NCI-H2107 (cell line): Measurements from ENCODE around the gene PTPRN2.
"Not testable (repeated sequence)": the region's sequence is repeated elsewhere in the genome, so short reads cannot be mapped to it uniquely, and the experiment has no call there.

Source experiments
- DNase-seq: peaks from one replicate; lab custom pipeline; 2025; lab: John Stamatoyannopoulos, UW

Gene PTPRN2

GRCh38 chr7:158516524-158516923 is 71.1 kb downstream of the PTPRN2 start:
- DNase-seq = no peak

GRCh38 chr7:158512869-158513268 is 74.8 kb downstream of the PTPRN2 start:
- no peak for DNase-seq

DNA sequence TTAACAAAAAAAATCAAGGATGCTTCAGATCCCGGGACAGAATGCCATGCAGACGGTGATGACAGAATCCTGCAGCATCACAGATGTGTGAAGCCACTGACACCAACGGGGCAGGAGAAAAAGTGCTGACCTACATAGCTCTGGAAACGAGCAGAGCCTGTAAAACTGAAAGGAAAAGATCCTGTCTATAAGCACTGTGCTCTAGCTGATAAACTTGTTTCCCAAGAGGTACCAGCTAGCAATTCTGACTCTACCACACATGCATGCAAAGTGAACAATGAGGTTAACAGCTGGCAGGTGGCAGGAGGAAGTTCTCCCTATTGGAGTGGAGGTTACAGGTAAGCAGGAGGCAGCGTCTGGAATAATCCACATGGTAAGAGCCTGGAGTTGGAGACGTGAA is 75.6 kb downstream of the PTPRN2 start:
- no peak for DNase-seq

- DNase-seq = no peak
These were observed 78.7 kb downstream of the PTPRN2 start for GRCh38 chr7:158508802-158509385.

GRCh38 chr7:158508321-158508720 is 79.3 kb downstream of the PTPRN2 start:
- peak; percentile 79 for DNase-seq

GRCh38 chr7:158507917-158508316 is 79.7 kb downstream of the PTPRN2 start:
- no peak for DNase-seq

DNA sequence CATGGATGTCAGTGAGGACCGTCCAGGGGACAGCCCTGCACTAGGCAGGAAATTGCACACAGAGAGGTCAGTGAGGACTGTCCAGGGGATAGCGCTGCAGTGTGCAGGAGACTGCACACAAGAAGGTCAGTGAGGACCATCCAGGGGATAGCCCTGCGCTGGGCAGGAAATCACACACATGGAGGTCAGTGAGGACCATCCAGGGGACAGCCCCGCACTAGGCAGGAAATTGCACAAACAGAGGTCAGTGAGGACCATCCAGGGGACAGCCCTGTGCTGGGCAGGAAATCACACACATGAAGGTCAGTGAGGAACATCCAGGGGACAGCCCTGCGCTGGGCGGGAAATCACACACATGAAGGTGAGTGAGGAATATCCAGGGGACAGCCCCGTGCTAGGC is 80.4 kb downstream of the PTPRN2 start:
- not testable (repeated sequence) for DNase-seq

- DNase-seq = no peak
These were observed 81.0 kb downstream of the PTPRN2 start for GRCh38 chr7:158506626-158507025.

- no peak for DNase-seq
These were observed 81.9 kb downstream of the PTPRN2 start for GRCh38 chr7:158505683-158506082.

GRCh38 chr7:158502068-158502750 is 85.4 kb downstream of the PTPRN2 start:
- no peak for DNase-seq

- no peak for DNase-seq
These were observed 86.1 kb downstream of the PTPRN2 start for GRCh38 chr7:158501393-158502067.

DNA sequence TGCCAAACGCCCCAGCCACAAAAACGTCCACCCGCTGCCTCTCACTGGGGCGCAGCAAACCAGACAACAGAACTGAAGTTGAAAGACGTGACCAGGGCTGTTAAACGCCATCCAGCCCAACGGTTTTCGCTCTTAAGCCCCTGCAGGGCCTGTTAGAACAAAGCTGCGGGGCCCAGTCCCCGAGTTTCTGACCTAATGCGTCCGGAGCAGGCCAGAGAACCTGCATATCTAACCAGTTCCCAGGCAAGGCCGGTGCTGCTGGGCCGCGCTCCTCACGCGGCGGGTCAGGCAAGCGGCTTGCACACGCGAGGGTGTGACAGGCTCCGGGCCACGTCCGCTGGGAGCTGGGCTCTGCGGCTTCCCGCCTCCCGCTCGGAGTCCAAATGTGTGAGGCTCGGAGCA is 87.0 kb downstream of the PTPRN2 start:
- DNase-seq = peak; percentile 63

DNA sequence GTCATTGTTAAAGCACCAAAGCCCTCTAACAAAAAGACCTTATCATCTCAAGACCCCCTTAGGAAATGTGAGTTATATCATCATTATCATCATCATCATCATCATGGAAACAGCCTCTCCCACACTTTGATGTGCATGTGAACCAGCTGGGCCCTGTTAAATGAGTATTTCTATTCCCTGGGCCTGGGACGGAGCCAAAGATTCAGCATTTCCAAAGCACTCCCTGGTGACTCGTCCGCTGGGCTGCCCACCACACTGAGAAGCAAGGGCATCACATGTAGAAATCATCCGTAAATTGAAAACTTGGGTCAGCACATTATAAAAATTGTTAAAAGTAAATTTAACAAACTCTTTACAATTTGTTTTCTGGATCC is 88.6 kb downstream of the PTPRN2 start:
- DNase-seq = no peak

DNA sequence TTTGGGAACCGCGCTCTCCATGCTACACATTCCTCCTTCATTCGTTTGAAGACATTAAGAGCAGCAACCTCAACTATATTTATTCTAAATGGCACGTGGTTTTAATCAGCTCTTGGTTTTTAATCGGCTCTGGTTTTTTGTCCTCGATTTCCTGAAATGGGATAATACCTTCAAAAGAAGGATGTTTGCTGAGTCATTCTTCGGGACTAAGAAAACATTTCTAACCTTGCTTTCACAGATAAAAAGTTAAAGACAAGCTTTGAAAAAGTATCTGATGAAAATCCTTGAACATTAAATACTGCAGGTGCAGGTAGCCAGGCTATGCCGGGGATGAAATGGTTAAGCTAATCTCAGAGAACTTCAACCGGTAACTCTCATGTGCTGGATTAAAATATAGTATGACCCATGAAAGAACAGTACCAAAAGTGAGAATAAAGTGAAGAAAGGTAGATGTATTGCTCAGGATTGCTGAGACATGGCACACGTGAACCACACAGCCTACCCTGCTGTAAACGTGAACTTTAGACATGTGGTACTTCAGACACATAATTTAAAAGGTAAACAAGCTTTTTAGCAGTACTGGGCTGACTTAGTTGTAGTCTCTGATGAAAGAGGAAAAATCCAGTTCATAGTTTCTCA is 89.1 kb downstream of the PTPRN2 start:
- no peak for DNase-seq

GRCh38 chr7:158497627-158498026 is 90.0 kb downstream of the PTPRN2 start:
- DNase-seq = no peak

GRCh38 chr7:158495786-158496185 is 91.8 kb downstream of the PTPRN2 start:
- DNase-seq = no peak

DNA sequence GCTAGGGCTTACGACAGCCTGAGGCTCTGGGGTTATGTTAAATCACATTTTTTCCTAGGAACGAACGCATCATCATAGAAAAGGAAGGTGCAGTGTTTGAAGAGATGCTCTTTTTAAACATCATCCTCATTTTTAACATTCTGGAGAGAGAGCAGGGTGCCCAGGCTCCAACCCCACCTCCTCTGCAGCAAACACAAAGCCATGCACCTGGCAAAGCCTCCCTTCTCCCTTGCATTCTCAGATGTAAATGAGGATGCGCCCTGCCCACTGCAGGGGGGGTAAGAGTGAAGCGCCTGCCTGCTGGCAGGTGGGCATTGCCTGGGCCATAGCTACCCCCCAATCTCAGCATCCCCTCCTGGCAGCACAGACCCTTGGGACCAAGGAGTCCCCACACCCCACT is 92.4 kb downstream of the PTPRN2 start:
- DNase-seq = no peak

GRCh38 chr7:158494643-158495042 is 93.0 kb downstream of the PTPRN2 start:
- no peak for DNase-seq

DNA sequence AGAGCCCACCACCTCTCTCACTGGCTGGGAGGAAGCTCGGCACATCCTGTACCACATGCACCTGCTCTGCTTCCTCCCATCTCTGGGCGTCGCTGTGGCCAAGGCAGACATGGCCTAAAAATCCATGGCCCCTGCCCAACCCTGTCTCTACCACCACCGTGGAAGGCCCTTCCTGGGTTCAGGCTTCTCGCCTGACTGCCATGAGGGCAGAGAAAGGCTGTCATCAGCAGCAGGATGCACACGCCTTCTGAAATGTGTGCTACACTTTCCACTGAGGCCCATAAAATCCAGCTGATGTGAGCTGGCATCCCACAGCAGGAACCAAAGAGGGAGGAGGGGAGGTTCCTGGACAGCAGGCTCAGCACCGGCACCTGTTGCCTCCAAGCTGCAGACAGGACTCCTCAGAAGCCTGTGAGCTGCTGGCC is 93.4 kb downstream of the PTPRN2 start:
- no peak for DNase-seq

GRCh38 chr7:158492367-158492764 is 95.3 kb downstream of the PTPRN2 start:
- no peak for DNase-seq

DNA sequence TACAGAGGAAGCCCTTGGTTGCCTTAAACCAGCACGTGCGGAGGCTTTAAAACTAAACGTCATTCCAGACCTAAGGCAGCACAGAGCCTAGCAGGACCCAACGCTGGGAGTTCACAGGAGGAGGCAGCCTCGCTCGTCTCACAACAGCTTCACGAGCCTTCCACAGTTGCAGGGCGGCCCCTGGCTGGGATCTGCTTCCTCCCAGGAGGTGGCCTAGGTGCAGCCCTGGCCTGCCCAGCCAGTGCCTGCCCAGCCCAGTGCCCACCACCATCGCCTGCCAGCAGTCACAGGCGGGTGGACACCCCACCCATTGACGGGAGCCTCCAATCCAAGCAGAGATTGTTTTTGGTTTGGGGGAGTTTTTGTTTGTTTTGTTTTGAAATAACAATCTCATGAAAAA is 96.5 kb downstream of the PTPRN2 start:
- no peak for DNase-seq

DNA sequence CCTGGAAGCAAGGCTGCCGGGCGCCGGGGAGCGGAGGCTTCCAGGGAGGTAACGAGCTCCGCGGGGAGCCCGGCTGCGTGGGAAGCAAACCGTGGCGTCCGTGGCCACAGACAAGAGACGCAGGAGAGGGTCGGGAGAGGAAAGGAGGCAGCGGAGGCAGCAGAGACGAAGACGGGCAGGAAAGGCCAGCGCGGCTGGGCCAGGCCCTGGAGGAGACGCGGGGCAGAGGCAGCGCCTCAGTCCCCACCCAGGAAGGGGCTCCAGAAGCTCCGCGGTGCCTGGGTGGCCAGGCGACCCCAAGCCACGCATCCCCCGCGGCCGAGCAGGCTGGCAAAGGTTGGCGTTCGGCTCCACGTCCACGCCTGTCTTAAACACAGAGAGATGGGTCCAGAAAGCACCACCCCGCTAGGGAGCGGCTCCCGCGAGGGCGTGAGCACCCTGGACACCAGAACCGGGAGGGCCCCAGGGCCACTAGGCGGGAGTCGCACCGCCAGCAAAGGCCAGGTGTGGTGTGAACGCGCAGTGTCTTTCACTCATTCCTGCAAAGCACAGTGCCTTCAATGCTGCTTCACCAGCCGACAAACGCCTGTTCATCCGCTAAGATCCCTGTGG is 97.3 kb downstream of the PTPRN2 start:
- DNase-seq = no peak
